HEK293 (cell line): ENCODE data around the gene MYD88.

Experiments
- CTCF ChIA-PET: fragments of 350-600 bp; formaldehyde crosslinking; extraction: SDS; loops from one replicate; lab custom pipeline; 2021; ENCODE audit warnings: antibody characterized with exemption; lab: Yijun Ruan, JAX
- POLR2A ChIA-PET: fragments of 300-600 bp; formaldehyde crosslinking; extraction: SDS; loops from one replicate; lab custom pipeline; 2020; ENCODE audit warnings: antibody characterized with exemption, inconsistent platforms; lab: Yijun Ruan, JAX
- H3K27ac ChIP-seq: fragments of 200-500 bp; sonication (Bioruptor generic); 2 replicates; pipeline ENCODE4 v1.5.1; 2014; ENCODE audit warnings: low read depth, low read length, control low read depth, inconsistent platforms; ENCODE audit errors: extremely low read depth
- H3K36me3 ChIP-seq, 2 experiments: fragments of 200-500 bp in 1 of 2; sonication (Bioruptor generic) in 1 of 2; 1 replicate in 1 of 2; 2 replicates in 1 of 2; pipeline ENCODE4 v1.5.1; 2014 to 2017; ENCODE audit warnings: inconsistent platforms in 2 of 2, low read length in 2 of 2; ENCODE audit not compliant: control insufficient read depth in 2 of 2, insufficient read depth in 1 of 2
- H3K4me1 ChIP-seq: fragments of 200-500 bp; sonication (Bioruptor generic); 2 replicates; pipeline ENCODE4 v1.5.1; 2014; ENCODE audit warnings: mild to moderate bottlenecking, low read length, inconsistent platforms; ENCODE audit not compliant: control insufficient read depth, insufficient read depth
- H3K4me3 ChIP-seq: 2 replicates; pipeline ENCODE4 v1.5.1; 2011; ENCODE audit warnings: low read depth, mild to moderate bottlenecking, control low read depth, low read length, moderate library complexity
- H3K9me3 ChIP-seq: fragments of 200-500 bp; sonication (Bioruptor generic); 2 replicates; pipeline ENCODE4 v1.5.1; 2014; ENCODE audit warnings: low read depth, low read length, inconsistent platforms; ENCODE audit not compliant: control insufficient read depth, insufficient read depth
- KLF10 ChIP-seq: fragments of 450-650 bp; IDR thresholded peaks from 2 replicates; pipeline ENCODE4 v1.5.1; 2018; ENCODE audit warnings: missing biosample characterization, mild to moderate bottlenecking, missing genetic modification characterization
- SETDB1 ChIP-seq: IDR thresholded peaks from one replicate; pipeline ENCODE4 v1.6.1; 2017; ENCODE audit warnings: mild to moderate bottlenecking, low read length, moderate library complexity, mixed read lengths; ENCODE audit not compliant: insufficient read length
- TCF7L2 ChIP-seq: IDR thresholded peaks from 2 replicates; pipeline ENCODE4 v1.6.1; 2011; ENCODE audit warnings: low read depth, mild to moderate bottlenecking, inconsistent platforms, low read length, moderate library complexity, borderline replicate concordance
- YY1 ChIP-seq: fragments of 450-650 bp; formaldehyde crosslinking; IDR thresholded peaks from 2 replicates; pipeline ENCODE4 v1.5.1; 2018; ENCODE audit warnings: missing biosample characterization, missing genetic modification characterization
- ZBTB1 ChIP-seq: fragments of 450-650 bp; formaldehyde crosslinking; IDR thresholded peaks from 2 replicates; pipeline ENCODE4 v1.5.1; 2016; ENCODE audit warnings: missing biosample characterization, missing genetic modification characterization
- ZFP41 ChIP-seq: fragments of 450-650 bp; formaldehyde crosslinking; IDR thresholded peaks from 2 replicates; pipeline ENCODE4 v1.5.1; 2016; ENCODE audit warnings: missing biosample characterization, missing genetic modification characterization, borderline replicate concordance
- ZNF174 ChIP-seq: fragments of 450-650 bp; formaldehyde crosslinking; IDR thresholded peaks from 2 replicates; pipeline ENCODE4 v1.5.0; 2017; ENCODE audit warnings: missing biosample characterization, mild to moderate bottlenecking, missing genetic modification characterization
- ZNF2 ChIP-seq: fragments of 450-650 bp; formaldehyde crosslinking; IDR thresholded peaks from 2 replicates; pipeline ENCODE4 v1.5.1; 2016; ENCODE audit warnings: missing biosample characterization, missing genetic modification characterization
- ZNF211 ChIP-seq: fragments of 450-650 bp; formaldehyde crosslinking; IDR thresholded peaks from 2 replicates; pipeline ENCODE4 v1.5.1; 2016; ENCODE audit warnings: low read depth, missing biosample characterization, missing genetic modification characterization
- ZNF221 ChIP-seq: fragments of 450-650 bp; formaldehyde crosslinking; IDR thresholded peaks from 2 replicates; pipeline ENCODE4 v1.5.1; 2017; ENCODE audit warnings: missing biosample characterization, missing genetic modification characterization, borderline replicate concordance
- ZNF354C ChIP-seq: fragments of 450-650 bp; formaldehyde crosslinking; IDR thresholded peaks from 2 replicates; pipeline ENCODE4 v1.5.1; 2016; ENCODE audit warnings: missing biosample characterization, missing genetic modification characterization, low read depth, borderline replicate concordance
- ZNF366 ChIP-seq: fragments of 450-650 bp; formaldehyde crosslinking; conservative IDR thresholded peaks from 2 replicates; pipeline ENCODE4 v1.5.1; 2016; ENCODE audit warnings: missing biosample characterization, missing genetic modification characterization
- ZNF37A ChIP-seq: fragments of 450-650 bp; IDR thresholded peaks from 2 replicates; pipeline ENCODE4 v1.5.1; 2018; ENCODE audit warnings: missing biosample characterization, missing genetic modification characterization
- ZNF48 ChIP-seq: fragments of 450-650 bp; formaldehyde crosslinking; IDR thresholded peaks from 2 replicates; pipeline ENCODE4 v1.5.1; 2016; ENCODE audit warnings: missing biosample characterization, missing genetic modification characterization
- ZNF514 ChIP-seq: fragments of 450-650 bp; formaldehyde crosslinking; IDR thresholded peaks from 2 replicates; pipeline ENCODE4 v1.5.1; 2016; ENCODE audit warnings: missing biosample characterization, missing genetic modification characterization
- ZNF521 ChIP-seq: fragments of 450-650 bp; formaldehyde crosslinking; IDR thresholded peaks from 2 replicates; pipeline ENCODE4 v1.5.1; 2017; ENCODE audit warnings: missing biosample characterization, mild to moderate bottlenecking, missing genetic modification characterization
- ZNF560 ChIP-seq: fragments of 450-650 bp; formaldehyde crosslinking; IDR thresholded peaks from 2 replicates; pipeline ENCODE4 v1.5.1; 2017; ENCODE audit warnings: missing biosample characterization, missing genetic modification characterization, borderline replicate concordance
- ZNF585B ChIP-seq: fragments of 450-650 bp; formaldehyde crosslinking; IDR thresholded peaks from 2 replicates; pipeline ENCODE4 v1.5.1; 2016; ENCODE audit warnings: missing biosample characterization, missing genetic modification characterization
- ZNF677 ChIP-seq: fragments of 450-650 bp; IDR thresholded peaks from 2 replicates; pipeline ENCODE4 v1.5.0; 2018; ENCODE audit warnings: missing biosample characterization, mild to moderate bottlenecking, missing genetic modification characterization, moderate library complexity
- ZNF776 ChIP-seq: fragments of 450-650 bp; formaldehyde crosslinking; IDR thresholded peaks from 2 replicates; pipeline ENCODE4 v1.5.0; 2017; ENCODE audit warnings: missing biosample characterization, missing genetic modification characterization, borderline replicate concordance
- TF ChIP-seq, protein P1 (sequence below): fragments of 450-650 bp; formaldehyde crosslinking; IDR thresholded peaks from 2 replicates; pipeline ENCODE4 v1.5.1; 2016; ENCODE audit warnings: missing biosample characterization, missing genetic modification characterization
- TF ChIP-seq, protein P2 (sequence below): fragments of 450-650 bp; formaldehyde crosslinking; IDR thresholded peaks from 2 replicates; pipeline ENCODE4 v1.5.1; 2017; ENCODE audit warnings: missing biosample characterization, missing genetic modification characterization
- TF ChIP-seq, protein P3 (sequence below): fragments of 450-650 bp; formaldehyde crosslinking; IDR thresholded peaks from 2 replicates; pipeline ENCODE4 v1.5.1; 2016; ENCODE audit warnings: missing biosample characterization, missing genetic modification characterization
- TF ChIP-seq, protein P4 (sequence below): fragments of 450-650 bp; formaldehyde crosslinking; IDR thresholded peaks from 2 replicates; pipeline ENCODE4 v1.5.1; 2016; ENCODE audit warnings: missing biosample characterization, missing genetic modification characterization

Gene MYD88

DNA sequence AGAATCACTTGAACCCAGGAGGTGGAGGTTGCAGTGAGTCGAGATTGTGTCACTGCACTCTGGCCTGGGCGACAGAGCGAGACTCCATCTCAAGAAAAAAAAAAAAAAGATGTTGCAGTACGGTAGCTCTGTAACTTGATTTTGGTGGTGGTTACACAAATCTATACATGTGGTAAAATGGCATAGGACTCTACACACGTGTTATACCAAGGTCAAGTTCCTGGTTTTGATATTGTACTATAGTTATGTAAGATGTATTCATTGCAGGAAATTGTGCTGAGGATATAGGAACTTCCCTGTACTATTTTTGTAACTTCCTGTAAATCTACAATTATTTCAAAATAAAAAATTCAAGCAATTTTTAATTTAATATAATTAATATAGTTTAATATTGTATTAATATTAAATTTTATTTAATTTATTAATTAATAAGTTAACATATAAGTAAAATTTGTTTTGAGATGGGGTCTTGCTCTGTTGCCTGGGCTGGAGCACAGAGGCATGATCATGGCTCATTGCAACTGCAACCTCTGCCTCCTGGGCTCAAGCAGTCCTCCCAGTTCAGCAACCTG, 9.9 kb downstream of the MYD88 start (continued):
- TF ChIP-seq KLF10 (tag by site-specific recombination) (no peak), ZNF2 (tag by site-specific recombination) (no peak)

DNA sequence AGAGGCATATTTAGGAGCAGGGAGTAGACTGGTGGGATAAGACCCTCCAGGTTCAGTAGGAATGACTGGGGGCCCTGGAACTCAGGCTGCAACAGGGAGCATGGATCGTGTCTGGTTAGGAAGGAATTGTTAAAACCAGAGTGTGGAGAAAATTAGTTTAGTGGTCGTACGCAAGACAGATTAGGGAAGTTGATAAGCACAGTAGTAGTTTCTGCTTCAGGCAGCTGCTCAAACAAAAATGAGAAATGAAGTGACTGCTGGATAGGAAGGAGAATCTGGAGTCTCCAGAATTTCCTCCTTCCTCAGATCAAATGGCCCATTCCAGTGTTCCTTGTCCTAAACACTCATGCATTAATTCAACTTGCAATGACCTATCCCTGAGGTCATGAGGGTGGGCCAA, 11.2 kb downstream of the MYD88 start:
- CTCF ChIA-PET = no interaction called here
- POLR2A ChIA-PET = no interaction called here
- H3K27ac ChIP-seq = no peak overlapping the region
- H3K4me1 ChIP-seq = peaks cover 4% of the 10 kb centered on the region; the same call in 1 of the 2 replicates
- TF ChIP-seq ZNF560 (tag by site-specific recombination) (no peak), TCF7L2 (no peak), ZNF174 (tag by site-specific recombination) (no peak), ZFP41 (no peak), ZBTB1 (tag by site-specific recombination) (no peak), ZNF677 (tag by site-specific recombination) (no peak), SETDB1 (no peak), ZNF776 (tag by site-specific recombination) (no peak), ZNF354C (tag by site-specific recombination) (no peak), ZNF37A (tag by site-specific recombination) (no peak), YY1 (no peak), ZNF221 (tag by site-specific recombination) (no peak), ZNF48 (no peak), ZNF211 (tag by site-specific recombination) (no peak)
- TF ChIP-seq, protein P1, sequence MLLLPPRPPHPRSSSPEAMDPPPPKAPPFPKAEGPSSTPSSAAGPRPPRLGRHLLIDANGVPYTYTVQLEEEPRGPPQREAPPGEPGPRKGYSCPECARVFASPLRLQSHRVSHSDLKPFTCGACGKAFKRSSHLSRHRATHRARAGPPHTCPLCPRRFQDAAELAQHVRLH = no peak
- TF ChIP-seq, protein P2, sequence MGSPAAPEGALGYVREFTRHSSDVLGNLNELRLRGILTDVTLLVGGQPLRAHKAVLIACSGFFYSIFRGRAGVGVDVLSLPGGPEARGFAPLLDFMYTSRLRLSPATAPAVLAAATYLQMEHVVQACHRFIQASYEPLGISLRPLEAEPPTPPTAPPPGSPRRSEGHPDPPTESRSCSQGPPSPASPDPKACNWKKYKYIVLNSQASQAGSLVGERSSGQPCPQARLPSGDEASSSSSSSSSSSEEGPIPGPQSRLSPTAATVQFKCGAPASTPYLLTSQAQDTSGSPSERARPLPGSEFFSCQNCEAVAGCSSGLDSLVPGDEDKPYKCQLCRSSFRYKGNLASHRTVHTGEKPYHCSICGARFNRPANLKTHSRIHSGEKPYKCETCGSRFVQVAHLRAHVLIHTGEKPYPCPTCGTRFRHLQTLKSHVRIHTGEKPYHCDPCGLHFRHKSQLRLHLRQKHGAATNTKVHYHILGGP (tag by site-specific recombination) = no peak
- TF ChIP-seq, protein P3, sequence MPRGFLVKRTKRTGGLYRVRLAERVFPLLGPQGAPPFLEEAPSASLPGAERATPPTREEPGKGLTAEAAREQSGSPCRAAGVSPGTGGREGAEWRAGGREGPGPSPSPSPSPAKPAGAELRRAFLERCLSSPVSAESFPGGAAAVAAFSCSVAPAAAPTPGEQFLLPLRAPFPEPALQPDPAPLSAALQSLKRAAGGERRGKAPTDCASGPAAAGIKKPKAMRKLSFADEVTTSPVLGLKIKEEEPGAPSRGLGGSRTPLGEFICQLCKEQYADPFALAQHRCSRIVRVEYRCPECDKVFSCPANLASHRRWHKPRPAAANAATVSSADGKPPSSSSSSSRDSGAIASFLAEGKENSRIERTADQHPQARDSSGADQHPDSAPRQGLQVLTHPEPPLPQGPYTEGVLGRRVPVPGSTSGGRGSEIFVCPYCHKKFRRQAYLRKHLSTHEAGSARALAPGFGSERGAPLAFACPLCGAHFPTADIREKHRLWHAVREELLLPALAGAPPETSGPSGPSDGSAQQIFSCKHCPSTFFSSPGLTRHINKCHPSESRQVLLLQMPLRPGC (tag by site-specific recombination) = no peak
- no peak overlapping the region for H3K4me3 ChIP-seq
- H3K9me3 ChIP-seq = no peaks in the 10 kb centered on the region
- H3K36me3 ChIP-seq = no peaks in the 10 kb centered on the region

DNA sequence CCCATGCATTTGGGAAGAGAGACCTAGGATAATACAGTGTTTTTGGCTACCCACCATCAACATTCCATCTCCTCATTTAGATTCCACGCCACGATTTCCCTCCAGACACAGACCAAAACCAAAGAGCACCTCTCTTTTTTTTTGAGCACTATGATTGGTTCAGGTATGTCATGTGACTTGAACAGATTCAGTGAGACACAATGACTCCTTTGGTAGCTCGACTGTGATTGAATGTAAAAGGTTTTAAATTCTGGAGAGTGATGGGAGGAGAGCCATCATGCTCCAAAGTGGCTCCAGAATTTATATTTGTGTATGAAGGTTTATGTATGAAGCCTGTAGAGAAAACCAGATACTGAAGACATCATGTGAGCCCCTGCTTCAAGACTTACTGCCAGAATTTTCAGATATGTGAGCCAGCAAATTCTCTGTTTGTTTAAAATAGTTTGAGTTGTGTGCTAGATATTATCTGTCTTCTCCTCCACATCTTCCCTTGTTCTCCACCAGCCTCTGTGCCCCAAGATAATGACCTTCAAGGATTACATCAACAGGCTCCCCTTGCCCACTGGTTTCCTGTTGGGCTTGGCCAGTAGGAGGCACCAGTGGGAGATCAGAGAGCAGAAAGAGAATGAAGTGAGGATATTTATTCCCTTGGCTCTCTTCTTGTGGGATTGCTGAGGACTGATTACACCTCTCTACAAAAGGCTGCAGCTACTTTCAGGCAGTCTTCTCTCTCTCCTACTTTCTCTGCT, 12.5 kb downstream of the MYD88 start:
- Histone ChIP-seq H3K27ac (no peak overlapping the region), H3K4me3 (no peak overlapping the region), H3K9me3 (no peaks in the 10 kb centered on the region), H3K4me1 (peaks cover 4% of the 10 kb centered on the region; the same call in 1 of the 2 replicates), H3K36me3 (no peaks in the 10 kb centered on the region)
- CTCF ChIA-PET = interaction anchor here (0.6 kb wide), 1 partner anchor 15 kb away, joined by 6 read pairs; no protein-coding TSS in a partner anchor
- POLR2A ChIA-PET = no interaction called here
- TF ChIP-seq ZNF514 (tag by site-specific recombination) (no peak), ZNF366 (tag by site-specific recombination) (no peak), ZNF585B (tag by site-specific recombination) (no peak), ZNF521 (tag by site-specific recombination) (no peak)
- TF ChIP-seq, protein P4, sequence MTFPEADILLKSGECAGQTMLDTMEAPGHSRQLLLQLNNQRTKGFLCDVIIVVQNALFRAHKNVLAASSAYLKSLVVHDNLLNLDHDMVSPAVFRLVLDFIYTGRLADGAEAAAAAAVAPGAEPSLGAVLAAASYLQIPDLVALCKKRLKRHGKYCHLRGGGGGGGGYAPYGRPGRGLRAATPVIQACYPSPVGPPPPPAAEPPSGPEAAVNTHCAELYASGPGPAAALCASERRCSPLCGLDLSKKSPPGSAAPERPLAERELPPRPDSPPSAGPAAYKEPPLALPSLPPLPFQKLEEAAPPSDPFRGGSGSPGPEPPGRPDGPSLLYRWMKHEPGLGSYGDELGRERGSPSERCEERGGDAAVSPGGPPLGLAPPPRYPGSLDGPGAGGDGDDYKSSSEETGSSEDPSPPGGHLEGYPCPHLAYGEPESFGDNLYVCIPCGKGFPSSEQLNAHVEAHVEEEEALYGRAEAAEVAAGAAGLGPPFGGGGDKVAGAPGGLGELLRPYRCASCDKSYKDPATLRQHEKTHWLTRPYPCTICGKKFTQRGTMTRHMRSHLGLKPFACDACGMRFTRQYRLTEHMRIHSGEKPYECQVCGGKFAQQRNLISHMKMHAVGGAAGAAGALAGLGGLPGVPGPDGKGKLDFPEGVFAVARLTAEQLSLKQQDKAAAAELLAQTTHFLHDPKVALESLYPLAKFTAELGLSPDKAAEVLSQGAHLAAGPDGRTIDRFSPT = no peak
